DND-41 (cell line): ENCODE data around the gene ENTREP1.

Experiments used
- CTCF ChIP-seq: IDR thresholded peaks from 2 replicates; pipeline ENCODE4 v1.5.1; 2012; ENCODE audit warnings: borderline replicate concordance, low read length, moderate library complexity, mild to moderate bottlenecking; ENCODE audit not compliant: poor library complexity, severe bottlenecking; ENCODE audit errors: extremely low read depth
- EZH2 ChIP-seq: IDR thresholded peaks from 3 replicates; pipeline ENCODE4 v1.6.1; 2012; ENCODE audit warnings: borderline replicate concordance, low read depth, mild to moderate bottlenecking, moderate library complexity, low read length, inconsistent platforms; ENCODE audit not compliant: severe bottlenecking

- no peak for TF ChIP-seq CTCF
- no peak for TF ChIP-seq EZH2
Measured at GRCh38 chr9:69332067-69332685, 7.2 kb downstream of the ENTREP1 start.
